B cell (primary cell): ENCODE data around the gene GALNT7. TPM values are rescaled to one million over a fixed set of nuclear protein-coding genes. Genes with fewer than 3 reads are reported as not detected.

Source experiments
- ATAC-seq: fragments of 200-7000 bp; cut with Tn5 transposase; one replicate; pipeline ENCODE4 v1.10.0; 2021; ENCODE audit warnings: low read depth, mild to moderate bottlenecking, moderate number of reproducible peaks, moderate library complexity
- CTCF ChIA-PET: fragments of 350-600 bp; sonication (Branson Sonifier 250); formaldehyde crosslinking; loops from one replicate; lab custom pipeline; 2021; ENCODE audit warnings: antibody characterized with exemption, inconsistent platforms; lab: Charles Lee
- POLR2A ChIA-PET: fragments of 350-600 bp; sonication (Branson Sonifier 250); formaldehyde crosslinking; loops from one replicate; lab custom pipeline; 2021; ENCODE audit warnings: antibody characterized with exemption; lab: Charles Lee
- DNase-seq: peaks from one replicate; pipeline ENCODE4 v3.0.0; 2013
- H2AFZ ChIP-seq: 2 replicates; pipeline ENCODE4 v1.6.1; 2012; ENCODE audit warnings: mild to moderate bottlenecking, low read depth, low read length; ENCODE audit not compliant: insufficient read depth, poor library complexity, severe bottlenecking
- H3K27ac ChIP-seq, 2 donors: 1 replicate in 1 of 2; 2 replicates in 1 of 2; pipeline ENCODE4 v1.5.1; 2012 to 2013; ENCODE audit warnings: low read length in 2 of 2, mild to moderate bottlenecking in 2 of 2, moderate library complexity in 1 of 2
- H3K27me3 ChIP-seq, 4 experiments: fragments of 200-600 bp in 1 of 4; sonication (generic) in 1 of 4; replicated peaks in 1 of 4; 1 replicate in 2 of 4; 2 replicates in 2 of 4; pipeline versions ENCODE4 v1.6.1 to v1.7.0; 2013 to 2016; ENCODE audit warnings: low read length in 3 of 4, mild to moderate bottlenecking in 2 of 4, mixed read lengths in 1 of 4, moderate library complexity in 1 of 4; ENCODE audit not compliant: insufficient read depth in 4 of 4, control insufficient read depth in 3 of 4; ENCODE audit errors: control extremely low read depth in 1 of 4
- H3K36me3 ChIP-seq, 2 experiments: replicated peaks in 1 of 2; 1 replicate in 1 of 2; 2 replicates in 1 of 2; pipeline versions ENCODE4 v1.6.1 to v1.7.1; 2013; ENCODE audit warnings: low read length in 1 of 2; ENCODE audit not compliant: insufficient read depth in 2 of 2, control insufficient read depth in 1 of 2; ENCODE audit errors: control extremely low read depth in 1 of 2, extremely low read depth in 1 of 2
- H3K4me1 ChIP-seq, 2 donors: fragments of 200-600 bp in 1 of 2; sonication (generic) in 1 of 2; 1 replicate in 1 of 2; 2 replicates in 1 of 2; pipeline versions ENCODE4 v1.5.1 to v1.6.1; 2013 to 2017; ENCODE audit warnings: low read length in 2 of 2; ENCODE audit not compliant: control insufficient read depth in 2 of 2, insufficient read depth in 2 of 2
- H3K4me2 ChIP-seq: replicated peaks from 2 replicates; pipeline ENCODE3; 2012; ENCODE audit warnings: mild to moderate bottlenecking, low read depth, low read length; ENCODE audit not compliant: poor library complexity, severe bottlenecking
- H3K4me3 ChIP-seq, 5 experiments: fragments of 200-600 bp in 1 of 5; sonication (generic) in 1 of 5; 1 replicate in 3 of 5; 2 replicates in 2 of 5; pipeline versions ENCODE4 v1.5.1 to v1.7.0; 2011 to 2016; ENCODE audit warnings: low read length in 4 of 5, mild to moderate bottlenecking in 4 of 5, low read depth in 2 of 5, control low read depth in 1 of 5, moderate library complexity in 1 of 5; ENCODE audit not compliant: insufficient read depth in 1 of 5; ENCODE audit errors: control extremely low read depth in 1 of 5, extremely low read depth in 1 of 5
- H3K79me2 ChIP-seq: fragments of 200-600 bp; sonication (generic); one replicate; pipeline ENCODE4 v1.6.0; 2016; ENCODE audit warnings: low read length; ENCODE audit not compliant: control insufficient read depth, insufficient read depth
- H3K9ac ChIP-seq: fragments of 200-600 bp; sonication (generic); 2 replicates; pipeline ENCODE4 v1.6.1; 2017; ENCODE audit warnings: mild to moderate bottlenecking, low read length, moderate library complexity
- H3K9me3 ChIP-seq, 3 donors: one replicate each; pipeline versions ENCODE4 v1.6.1 to v1.7.1; 2013; ENCODE audit warnings: low read length in 2 of 3; ENCODE audit not compliant: control insufficient read depth in 2 of 3, insufficient read depth in 1 of 3; ENCODE audit errors: control extremely low read depth in 1 of 3
- H4K20me1 ChIP-seq: 2 replicates; pipeline ENCODE4 v1.6.0; 2012; ENCODE audit warnings: mild to moderate bottlenecking, low read length; ENCODE audit not compliant: insufficient read depth, control insufficient read depth, poor library complexity, severe bottlenecking
- H3K27ac Mint-ChIP-seq: one replicate; pipeline ENCODE4 v1.8.0; 2021; ENCODE audit warnings: mixed read lengths
- H3K27me3 Mint-ChIP-seq: one replicate; pipeline ENCODE4 v1.8.0; 2021; ENCODE audit warnings: mixed read lengths
- H3K4me1 Mint-ChIP-seq: one replicate; pipeline ENCODE4 v1.8.0; 2021; ENCODE audit warnings: mixed read lengths
- H3K4me3 Mint-ChIP-seq: one replicate; pipeline ENCODE4 v1.8.0; 2021; ENCODE audit warnings: mixed read lengths
- H3K9me3 Mint-ChIP-seq: one replicate; pipeline ENCODE4 v1.8.0; 2022; ENCODE audit warnings: mixed read lengths; ENCODE audit not compliant: insufficient read depth
- EZH2 ChIP-seq: IDR thresholded peaks from 2 replicates; pipeline ENCODE4 v1.6.1; 2012; ENCODE audit warnings: borderline replicate concordance, low read depth, mild to moderate bottlenecking, moderate library complexity, low read length; ENCODE audit not compliant: insufficient read depth, poor library complexity, severe bottlenecking
- WGBS: methylation state at CpG from one replicate; pipeline ENCODE4 v1.1.5; 2013; ENCODE audit warnings: missing lambda C conversion rate; ENCODE audit not compliant: insufficient coverage; 5-methylcytosine and 5-hydroxymethylcytosine counted together
- intact Hi-C: fragments of 100-400 bp; cut with micrococcal nuclease; formaldehyde crosslinking; loops from one replicate; pipeline ENCODE4 v1.10.0; 2022
- polyA plus RNA-seq: library from polyadenylated mRNA; depleted of rRNA; stranded (reverse); fragments of >200 nt; gene quantifications from 2 replicates; pipeline ENCODE4 v1.2.3, GENCODE V29; 2012
- total RNA-seq, 2 donors: library from RNA; stranded (reverse); fragments of 120-200 nt in 1 of 2; gene quantifications; 1 replicate in 1 of 2; 2 replicates in 1 of 2; pipeline versions ENCODE4 v1.2.3 to v1.2.4, GENCODE V29; 2013 to 2022
- TF ChIP-seq, protein P1 (sequence below): fragments of 200-600 bp; IDR thresholded peaks from one replicate; pipeline ENCODE4 v1.8.0; 2022; ENCODE audit warnings: antibody characterized with exemption, mild to moderate bottlenecking

GALNT7 gene
- total and polyA plus RNA-seq, 2 donors (not counting 1 experiment from before 2014, with no cell fraction given) = 5.8 to 23.7 TPM

DNA sequence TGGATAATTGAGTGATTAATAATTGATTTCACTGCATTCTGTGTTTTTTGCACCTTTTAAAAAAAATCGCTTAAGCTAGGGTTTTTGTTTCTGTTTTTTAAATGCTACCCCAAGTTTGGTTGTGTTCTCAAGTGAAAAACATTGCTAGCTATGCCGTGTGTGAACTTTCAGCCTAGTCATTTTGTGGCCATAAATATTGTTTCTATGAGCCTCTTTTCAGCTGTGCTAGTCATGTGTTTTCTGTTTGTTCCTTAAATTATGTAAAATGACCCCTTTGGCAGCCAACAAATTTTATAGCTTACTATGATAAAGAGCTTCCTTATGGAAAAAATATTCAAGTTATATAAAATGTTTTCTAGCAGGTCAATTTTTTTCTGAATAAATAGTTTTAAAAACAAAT lies 59.1 kb downstream of the GALNT7 start:
- H2AFZ ChIP-seq = no peak overlapping the region
- no peak for DNase-seq
- no peak overlapping the region for H3K9ac ChIP-seq
- H3K27ac Mint-ChIP-seq = no peak overlapping the region
- no peak overlapping the region for H3K4me2 ChIP-seq
- no peak overlapping the region for H3K27ac ChIP-seq
- no peaks in the 10 kb centered on the region for H3K9me3 ChIP-seq
- ChIA-PET POLR2A (no interaction called here), CTCF (interaction anchor here (1.0 to 1.2 kb wide), 2 partner anchors 35 to 62 kb away, joined by 3 to 4 read pairs; no protein-coding TSS in a partner anchor)
- TF ChIP-seq, protein P1, sequence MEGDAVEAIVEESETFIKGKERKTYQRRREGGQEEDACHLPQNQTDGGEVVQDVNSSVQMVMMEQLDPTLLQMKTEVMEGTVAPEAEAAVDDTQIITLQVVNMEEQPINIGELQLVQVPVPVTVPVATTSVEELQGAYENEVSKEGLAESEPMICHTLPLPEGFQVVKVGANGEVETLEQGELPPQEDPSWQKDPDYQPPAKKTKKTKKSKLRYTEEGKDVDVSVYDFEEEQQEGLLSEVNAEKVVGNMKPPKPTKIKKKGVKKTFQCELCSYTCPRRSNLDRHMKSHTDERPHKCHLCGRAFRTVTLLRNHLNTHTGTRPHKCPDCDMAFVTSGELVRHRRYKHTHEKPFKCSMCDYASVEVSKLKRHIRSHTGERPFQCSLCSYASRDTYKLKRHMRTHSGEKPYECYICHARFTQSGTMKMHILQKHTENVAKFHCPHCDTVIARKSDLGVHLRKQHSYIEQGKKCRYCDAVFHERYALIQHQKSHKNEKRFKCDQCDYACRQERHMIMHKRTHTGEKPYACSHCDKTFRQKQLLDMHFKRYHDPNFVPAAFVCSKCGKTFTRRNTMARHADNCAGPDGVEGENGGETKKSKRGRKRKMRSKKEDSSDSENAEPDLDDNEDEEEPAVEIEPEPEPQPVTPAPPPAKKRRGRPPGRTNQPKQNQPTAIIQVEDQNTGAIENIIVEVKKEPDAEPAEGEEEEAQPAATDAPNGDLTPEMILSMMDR = no peak
- no peak for TF ChIP-seq EZH2
- intact Hi-C loops = no loop called here
- ATAC-seq = no peak
- no peaks in the 10 kb centered on the region for H3K4me1 ChIP-seq
- H3K36me3 ChIP-seq = peaks cover 0 to 3% of the 10 kb centered on the region in 2 experiments
- H3K9me3 Mint-ChIP-seq = no peaks in the 10 kb centered on the region
- H3K4me1 Mint-ChIP-seq = peaks cover 6% of the 10 kb centered on the region
- WGBS = 13% methylated on average over 1 of the region's 2 CpGs
- H3K79me2 ChIP-seq = peaks cover 45% of the 10 kb centered on the region
- H4K20me1 ChIP-seq = no peaks in the 10 kb centered on the region
- H3K4me3 ChIP-seq = no peak overlapping the region
- no peak overlapping the region for H3K4me3 Mint-ChIP-seq
- no peaks in the 10 kb centered on the region for H3K27me3 ChIP-seq
- no peaks in the 10 kb centered on the region for H3K27me3 Mint-ChIP-seq

GRCh38 chr4:173230062-173230461 lies 61.5 kb downstream of the GALNT7 start:
- POLR2A ChIA-PET = no interaction called here
- no peaks in the 10 kb centered on the region for H4K20me1 ChIP-seq

More at GRCh38 chr4:173230062-173230461, 61.5 kb downstream of the GALNT7 start:
- no peak overlapping the region for H3K4me3 ChIP-seq
- no peaks in the 10 kb centered on the region for H3K9me3 ChIP-seq
- H2AFZ ChIP-seq = no peak overlapping the region
- no peak for DNase-seq
- Mint-ChIP-seq H3K27me3 (no peaks in the 10 kb centered on the region), H3K27ac (no peak overlapping the region), H3K4me3 (no peak overlapping the region), H3K4me1 (peaks cover 6% of the 10 kb centered on the region), H3K9me3 (no peaks in the 10 kb centered on the region)
- intact Hi-C loops = no loop called here
- H3K79me2 ChIP-seq = peaks cover 49% of the 10 kb centered on the region
- no peaks in the 10 kb centered on the region for H3K4me1 ChIP-seq
- TF ChIP-seq EZH2 = no peak
- TF ChIP-seq, protein P1 = no peak
- no peaks in the 10 kb centered on the region for H3K27me3 ChIP-seq
- no peak overlapping the region for H3K9ac ChIP-seq
- H3K4me2 ChIP-seq = no peak overlapping the region
- peaks cover 0 to 1% of the 10 kb centered on the region in 2 experiments for H3K36me3 ChIP-seq
- no peak for ATAC-seq
- no peak overlapping the region for H3K27ac ChIP-seq
- CTCF ChIA-PET = interaction anchor here (1.0 kb wide), 1 partner anchor 27 kb away, joined by 3 read pairs; no protein-coding TSS in a partner anchor
